Measurements from ENCODE around the gene COLGALT1.

- TF ChIP-seq, protein P1, sequence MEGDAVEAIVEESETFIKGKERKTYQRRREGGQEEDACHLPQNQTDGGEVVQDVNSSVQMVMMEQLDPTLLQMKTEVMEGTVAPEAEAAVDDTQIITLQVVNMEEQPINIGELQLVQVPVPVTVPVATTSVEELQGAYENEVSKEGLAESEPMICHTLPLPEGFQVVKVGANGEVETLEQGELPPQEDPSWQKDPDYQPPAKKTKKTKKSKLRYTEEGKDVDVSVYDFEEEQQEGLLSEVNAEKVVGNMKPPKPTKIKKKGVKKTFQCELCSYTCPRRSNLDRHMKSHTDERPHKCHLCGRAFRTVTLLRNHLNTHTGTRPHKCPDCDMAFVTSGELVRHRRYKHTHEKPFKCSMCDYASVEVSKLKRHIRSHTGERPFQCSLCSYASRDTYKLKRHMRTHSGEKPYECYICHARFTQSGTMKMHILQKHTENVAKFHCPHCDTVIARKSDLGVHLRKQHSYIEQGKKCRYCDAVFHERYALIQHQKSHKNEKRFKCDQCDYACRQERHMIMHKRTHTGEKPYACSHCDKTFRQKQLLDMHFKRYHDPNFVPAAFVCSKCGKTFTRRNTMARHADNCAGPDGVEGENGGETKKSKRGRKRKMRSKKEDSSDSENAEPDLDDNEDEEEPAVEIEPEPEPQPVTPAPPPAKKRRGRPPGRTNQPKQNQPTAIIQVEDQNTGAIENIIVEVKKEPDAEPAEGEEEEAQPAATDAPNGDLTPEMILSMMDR (IDR thresholded peaks at IDR 0.05): no peak
- no peak for TF ChIP-seq EP300 (IDR thresholded peaks at IDR 0.05)
- TF ChIP-seq POLR2A (IDR thresholded peaks at IDR 0.05): no peak
These were observed 35.5 kb upstream of the COLGALT1 start for GRCh38 chr19:17519967-17520366.
